Hematopoietic multipotent progenitor cell treated with erythropoietin and hydrocortisone succinate and interleukin-3 and kit ligand, for 6 days (in vitro differentiated cells): ENCODE measurements around the gene NFIC.
"Not testable (repeated sequence)": the region's sequence is repeated elsewhere in the genome, so short reads cannot be mapped to it uniquely, and the experiment has no call there.

Experiments
- DNase-seq: peaks from one replicate; pipeline ENCODE4 v3.0.0-alpha.2; 2015

The NFIC gene

DNA sequence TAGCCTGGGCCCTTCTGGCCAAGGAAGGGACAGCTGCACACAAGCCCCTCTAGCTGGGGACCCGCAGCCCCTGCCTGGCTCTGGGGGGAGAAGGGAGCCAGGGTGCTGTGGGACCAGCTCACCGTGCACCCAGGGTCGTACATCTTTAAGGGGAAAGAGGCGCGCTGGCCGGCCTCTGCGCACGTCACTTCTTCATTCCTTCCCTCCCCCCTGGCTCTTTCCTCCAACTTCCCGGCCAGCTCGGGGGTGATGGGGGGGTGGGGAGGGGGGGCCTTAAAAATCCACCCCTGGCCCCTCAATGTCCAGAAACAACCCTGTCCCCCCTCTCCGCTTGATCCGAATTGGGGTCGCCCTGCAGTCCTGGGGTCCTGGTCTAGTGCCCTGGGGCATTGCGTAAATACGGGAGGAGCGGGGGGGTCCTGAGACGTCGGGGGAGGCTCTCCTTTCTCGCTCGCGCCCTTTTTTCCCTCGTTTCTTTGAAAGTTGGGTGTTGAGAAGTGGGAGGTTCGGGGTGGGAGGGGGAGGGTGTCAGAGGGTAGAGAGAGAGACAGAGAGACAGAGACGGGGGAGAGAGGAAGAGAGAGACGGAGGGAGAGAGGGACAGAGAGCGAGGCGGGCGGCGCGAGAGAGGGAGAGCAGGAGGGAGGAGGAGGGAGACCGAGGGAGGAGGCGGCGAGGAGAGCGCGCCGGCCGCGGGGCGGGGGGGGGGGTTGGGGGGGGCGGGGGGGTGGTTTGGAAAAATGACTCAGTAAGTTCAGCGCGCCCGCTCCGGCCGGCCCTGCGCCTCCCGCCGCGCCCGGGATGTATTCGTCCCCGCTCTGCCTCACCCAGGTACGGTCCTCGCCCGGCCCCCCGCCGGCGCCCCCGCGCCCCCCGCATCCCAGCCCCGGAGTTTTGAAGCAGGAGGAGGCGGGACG, at the start of gene NFIC:
Gene NFIC (plus strand): TSS at position 748 of the 917 bp plus-strand sequence. CDS start 54 bp downstream, at position 802.
- peak; percentile 84 for DNase-seq

DNA sequence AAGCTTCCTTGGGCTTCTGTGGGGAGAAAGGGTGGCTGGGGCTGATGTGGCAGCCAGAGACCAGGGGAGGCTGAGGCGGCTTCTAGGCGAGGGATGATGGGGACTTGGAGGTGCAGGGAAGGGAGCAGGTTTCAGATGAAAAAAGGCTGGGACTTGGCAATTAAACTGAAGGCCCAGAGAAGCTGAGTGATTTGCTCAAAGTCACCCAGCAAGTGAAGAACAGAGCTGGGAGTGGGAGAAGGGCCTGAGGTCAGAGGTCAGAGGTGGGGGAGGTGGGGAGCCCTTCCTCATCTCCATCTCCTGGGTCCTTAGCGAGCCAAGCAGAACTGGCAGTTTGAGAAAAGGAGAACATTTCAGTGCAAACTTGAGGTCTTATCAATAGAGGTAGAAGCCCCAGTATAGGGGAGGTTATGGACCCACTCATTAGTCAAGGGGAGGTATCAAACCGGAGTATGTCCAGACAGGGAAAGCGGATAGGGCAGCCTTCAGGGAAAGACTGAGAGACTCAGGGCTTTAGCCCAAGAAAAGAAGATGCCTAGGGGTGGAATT, 49.6 kb upstream of the NFIC start:
- DNase-seq, result no peak

DNA sequence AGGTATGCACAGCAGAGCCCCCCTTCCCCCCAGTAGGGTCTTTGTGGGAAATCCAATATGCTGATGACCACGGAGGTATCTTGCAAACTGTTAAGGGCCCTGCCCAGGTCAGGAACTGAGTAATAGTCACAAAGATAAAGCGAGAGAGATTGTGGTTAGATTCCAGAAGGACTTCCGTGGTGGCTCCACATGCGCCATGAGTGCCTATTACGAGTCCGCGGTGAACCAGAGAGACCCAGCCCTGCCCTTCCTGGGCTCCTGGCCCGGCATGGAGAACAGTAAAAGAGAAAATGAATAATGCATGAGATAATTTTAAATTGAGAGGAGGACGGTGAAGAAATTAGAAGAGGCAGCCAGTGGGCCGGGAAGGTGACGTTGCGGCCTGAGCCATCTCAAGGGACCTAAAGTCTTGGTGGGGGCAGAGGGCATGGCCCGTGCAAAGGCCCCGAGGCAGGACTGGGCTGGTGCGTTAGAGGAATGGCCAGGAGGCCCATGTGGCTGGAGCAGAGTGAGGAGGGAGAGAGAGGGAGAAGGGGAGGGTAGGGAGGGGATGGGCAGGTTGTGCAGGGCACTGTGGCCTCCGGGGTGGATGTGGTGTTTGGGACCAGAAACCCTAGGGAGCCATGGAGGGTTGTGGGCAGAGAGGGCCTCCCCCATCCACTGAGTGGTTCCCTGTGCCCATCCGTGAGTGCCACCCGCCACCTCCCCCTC, 46.6 kb upstream of the NFIC start:
- DNase-seq, result no peak

DNA sequence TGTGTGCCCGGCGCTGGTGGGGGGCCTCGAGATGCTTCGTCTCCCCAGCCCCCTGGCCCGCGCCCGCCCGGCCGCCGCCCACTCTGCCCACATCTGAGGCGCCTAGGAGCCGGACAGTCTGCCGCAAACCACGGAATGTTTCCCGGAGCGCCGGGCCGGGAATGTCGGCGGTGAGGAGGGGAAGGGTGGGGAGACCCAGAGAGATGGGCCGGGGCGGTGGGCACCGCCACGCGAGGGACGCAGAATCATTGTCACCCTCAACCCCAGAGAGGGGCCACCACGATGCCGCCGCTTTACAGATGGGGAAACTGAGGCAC, 46.1 kb upstream of the NFIC start:
- DNase-seq, result no peak

DNA sequence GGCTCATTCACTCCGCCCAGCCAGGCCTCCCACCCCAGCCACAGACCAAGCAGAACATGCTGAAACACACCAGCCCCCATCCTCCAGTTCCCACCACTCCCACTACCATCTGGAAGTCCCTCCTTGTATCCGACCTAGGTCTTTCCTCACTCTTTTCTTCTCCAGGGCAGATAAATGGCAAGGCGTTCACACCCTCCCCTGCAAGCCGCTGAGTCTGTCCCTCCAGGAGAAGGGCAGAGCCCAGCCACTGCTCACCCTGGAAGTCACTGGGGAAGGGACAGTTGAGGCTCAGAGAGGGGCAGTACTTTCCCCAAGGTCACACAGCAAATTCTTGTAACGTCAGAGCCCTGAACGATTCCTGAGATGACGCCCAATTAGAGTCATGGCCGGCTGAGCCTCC, 45.5 kb upstream of the NFIC start:
- no peak for DNase-seq

DNA sequence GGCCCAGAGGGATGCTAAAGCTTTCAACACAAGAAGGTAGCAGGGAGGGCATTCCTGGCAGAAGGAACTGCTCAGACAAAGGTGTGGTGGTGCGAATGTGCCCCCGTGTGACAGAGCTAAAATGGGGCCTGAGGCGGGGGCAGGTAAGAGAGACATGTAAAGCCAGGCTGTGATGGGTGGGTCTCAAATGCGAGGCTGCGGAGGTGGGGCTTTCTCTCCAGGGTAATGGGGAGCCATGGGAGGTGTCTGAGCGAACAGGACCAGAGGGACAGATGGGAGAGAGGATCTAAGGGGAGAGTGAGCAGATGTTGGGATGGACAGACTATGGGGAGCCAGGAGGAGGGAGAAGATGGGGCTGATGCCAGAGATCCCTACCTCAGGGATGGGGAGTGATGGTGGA, 44.7 kb upstream of the NFIC start:
- DNase-seq, result no peak

DNA sequence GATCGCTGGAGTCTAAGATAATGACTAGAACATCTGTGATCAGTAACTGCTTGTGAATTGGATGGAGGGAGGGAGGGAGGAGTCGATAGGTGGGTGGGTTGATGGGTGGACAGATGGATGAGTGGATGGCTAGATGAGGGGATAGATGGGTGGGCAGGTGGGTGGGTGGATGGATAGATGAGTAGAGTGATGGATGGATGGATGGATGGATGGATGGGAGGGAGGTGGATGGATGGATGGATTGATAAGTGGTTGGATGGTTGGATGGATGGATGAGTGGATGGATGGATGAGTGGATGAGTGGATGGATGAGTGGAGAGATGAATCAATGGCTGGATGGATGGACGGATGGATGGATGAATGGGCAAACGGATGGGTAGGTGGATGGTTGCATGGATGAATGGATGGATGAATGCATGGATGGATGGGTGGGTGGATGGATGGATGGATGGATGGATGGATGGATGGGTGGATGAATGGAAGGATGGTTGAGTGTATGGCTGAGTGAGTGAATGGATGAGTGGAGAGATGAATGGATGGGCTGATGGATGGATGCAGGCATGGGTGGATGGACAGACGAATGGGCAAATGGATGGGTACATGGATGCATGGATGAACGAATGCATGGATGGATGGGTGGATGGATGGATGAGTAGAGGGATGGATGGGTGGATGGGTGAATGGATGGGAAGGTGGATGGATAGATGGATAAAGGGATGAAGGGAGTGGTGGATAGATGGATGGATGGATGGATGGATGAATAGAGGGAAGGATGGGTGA, 44.0 kb upstream of the NFIC start:
- no peak for DNase-seq

DNA sequence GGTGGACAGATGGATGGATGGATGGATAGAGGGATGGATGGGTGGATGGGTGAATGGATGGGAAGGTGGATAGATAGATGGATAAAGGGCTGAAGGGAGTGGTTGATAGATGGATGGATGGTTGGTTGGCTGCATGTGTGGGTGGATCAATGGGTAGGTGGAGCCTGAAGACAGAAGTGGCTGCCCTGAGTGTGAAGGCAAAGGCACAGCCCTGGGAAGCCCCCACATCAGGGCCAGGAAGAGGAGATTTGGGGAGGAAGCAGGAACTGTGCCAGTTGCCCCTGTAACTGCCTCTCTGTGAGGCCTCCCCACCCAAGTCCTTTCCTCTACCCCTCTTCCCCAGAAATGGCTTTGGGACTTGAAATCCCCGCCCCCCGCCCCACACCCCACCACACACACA, 43.4 kb upstream of the NFIC start:
- no peak for DNase-seq

DNA sequence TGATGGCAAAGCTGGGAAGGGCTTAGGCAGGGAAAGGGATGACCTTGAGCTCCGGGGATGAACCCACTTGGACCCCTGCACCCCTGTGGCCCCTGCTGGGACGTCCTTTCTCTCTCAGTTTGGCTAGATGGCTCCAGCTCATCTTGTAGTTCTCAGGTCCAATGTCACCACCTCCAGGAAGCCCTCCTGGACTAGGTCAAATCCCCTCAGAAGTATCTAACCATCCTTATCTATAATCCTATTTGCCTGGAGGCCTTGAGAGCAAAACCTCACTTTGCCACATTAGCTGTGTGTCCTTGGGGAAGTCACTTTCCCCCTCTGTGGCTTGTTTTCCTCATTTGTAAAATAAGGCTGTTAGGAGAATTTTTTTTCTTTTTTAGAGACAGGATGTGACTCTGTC, 42.7 kb upstream of the NFIC start:
- no peak for DNase-seq

DNA sequence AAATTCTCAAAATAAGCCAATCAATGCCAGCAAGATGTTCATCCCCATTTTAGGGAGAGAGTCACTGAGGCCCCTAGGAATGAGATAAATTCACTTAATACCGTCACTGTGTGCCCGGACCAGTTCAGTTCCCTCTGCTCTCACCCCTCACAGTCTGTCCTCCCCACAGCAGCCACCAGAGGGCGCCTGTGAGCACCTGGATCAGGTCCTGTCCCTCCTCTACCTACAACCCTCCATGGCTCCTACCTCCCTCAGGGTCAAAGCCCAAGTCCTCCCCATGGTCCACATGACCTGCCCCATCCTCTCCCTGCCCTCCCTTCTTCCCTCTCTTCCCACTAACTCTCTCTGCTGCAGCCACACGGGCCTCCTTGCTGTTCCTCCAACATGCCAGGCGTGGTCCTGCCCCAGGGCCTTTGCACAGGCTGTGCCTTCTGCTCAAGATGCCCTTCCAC, 42.0 kb upstream of the NFIC start:
- peak; percentile 69 for DNase-seq

DNA sequence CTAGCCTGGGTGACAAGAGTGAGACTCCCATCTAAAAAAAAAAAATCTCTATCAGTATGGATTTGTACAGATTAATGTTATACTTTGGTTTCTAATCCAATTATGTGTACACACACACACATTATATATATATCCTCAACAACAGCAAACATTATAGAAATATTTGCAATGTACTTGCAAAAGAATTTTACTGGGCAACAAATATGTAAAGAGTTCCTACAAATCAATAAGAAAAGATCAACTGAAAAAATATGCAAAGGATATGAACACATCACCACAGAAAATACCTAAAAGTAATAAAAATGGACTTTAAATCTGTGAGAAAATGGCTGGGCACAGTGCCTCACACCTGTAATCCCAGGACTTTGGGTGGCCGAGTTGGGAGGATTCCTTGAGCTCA, 40.9 kb upstream of the NFIC start:
- DNase-seq, result no peak

DNA sequence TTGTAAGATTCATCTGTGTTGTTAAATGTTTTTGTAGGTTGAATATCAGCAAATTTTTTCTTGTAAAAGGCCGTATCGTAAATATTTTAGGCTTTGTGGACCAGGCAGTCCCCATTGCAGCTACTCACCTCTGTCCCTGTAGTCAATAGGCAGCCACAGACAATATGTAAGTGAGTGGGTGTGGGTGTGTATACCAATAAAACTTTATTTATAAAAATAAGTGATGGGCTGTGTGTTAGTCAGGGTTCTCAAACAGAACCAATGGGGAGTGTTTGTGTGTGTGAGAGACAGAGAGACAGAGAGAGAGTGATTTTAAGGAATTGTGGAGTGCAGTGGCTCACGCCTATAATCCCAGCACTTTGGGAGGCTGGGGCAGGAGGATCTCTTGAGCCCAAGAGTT, 37.6 kb upstream of the NFIC start:
- DNase-seq, result no peak

DNA sequence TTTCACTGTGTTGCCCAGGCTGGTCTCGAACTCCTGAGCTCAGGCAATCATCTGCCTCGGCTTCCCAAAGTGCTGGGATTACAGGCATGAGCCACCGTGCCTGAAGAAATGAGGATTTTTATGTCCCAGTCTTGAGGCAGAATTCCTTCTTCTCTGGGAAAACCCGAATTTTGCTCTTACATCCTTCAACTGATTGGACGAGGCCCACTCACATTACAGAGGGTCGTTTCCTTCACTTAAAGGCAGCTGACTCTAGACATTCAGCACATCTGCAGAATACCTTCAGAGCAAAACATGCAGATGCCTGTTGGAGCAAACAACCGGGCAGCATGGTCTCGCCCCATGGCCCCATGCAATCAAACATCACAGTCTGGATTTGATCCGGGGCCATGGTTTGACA, 36.3 kb upstream of the NFIC start:
- no peak for DNase-seq

DNA sequence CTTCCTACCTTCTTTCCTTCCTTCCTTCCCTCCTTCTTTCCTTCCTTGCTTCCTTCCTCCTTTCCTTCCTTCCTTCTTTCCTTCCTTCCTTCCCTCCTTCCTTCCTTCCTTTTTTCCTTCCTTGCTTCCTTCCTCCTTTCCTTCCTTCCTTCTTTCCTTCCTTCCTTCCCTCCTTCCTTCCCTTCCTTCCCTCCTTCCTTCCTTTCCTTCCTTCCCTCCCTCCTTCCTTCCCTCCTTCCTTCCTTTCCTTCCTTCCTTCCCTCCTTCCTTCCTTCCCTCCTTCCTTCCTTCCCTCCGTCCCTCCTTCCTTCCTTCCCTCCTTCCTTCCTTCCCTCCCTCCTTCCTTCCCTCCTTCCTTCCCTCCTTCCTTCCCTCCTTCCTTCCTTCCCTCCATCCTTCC, 34.2 kb upstream of the NFIC start:
- DNase-seq, result not testable (repeated sequence)

DNA sequence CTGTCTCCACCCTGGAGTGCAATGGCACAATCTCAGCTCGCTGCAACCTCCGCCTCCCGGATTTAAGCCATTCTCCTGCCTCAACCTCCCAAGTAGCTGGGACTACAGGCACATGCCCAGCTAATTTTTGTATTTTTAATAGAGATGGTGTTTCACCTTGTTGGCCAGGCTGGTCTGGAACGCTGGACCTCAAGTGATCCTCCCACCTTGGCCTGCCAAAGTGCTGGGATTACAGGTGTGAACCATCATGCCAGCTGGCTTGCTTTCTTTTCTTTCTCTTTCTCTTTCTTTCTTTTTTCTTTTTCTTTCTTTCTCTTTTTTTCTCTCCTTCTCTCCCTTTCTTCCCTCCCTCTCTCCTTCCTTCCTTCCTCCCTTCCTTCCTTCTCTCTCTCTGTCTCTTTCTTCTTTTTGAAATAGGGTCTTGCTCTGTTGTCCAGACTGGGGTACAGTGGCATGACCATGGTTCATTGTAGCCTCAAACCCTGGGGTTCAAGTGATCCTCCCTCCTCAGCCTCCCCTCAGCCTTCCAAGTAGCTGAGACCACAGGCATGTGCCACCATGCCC, 33.3 kb upstream of the NFIC start:
- no peak for DNase-seq

DNA sequence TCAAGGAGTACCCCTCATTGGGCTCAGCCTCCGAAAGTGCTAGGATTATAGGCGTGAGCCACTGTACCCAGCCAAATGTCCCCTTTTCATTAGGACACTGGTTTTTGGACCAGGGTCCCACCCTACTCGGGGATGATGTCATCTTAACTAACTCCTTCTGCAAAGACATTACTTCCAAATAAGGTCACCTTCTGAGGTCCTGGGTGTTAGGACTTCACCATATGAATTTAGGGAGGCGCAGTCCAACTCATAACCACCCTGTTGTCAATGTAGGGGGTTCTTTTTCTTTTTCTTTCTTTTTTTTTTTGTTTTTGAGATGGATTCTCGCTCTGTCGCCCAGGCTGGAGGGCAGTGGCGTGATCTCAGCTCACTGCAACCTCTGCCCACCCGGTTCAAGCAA, 32.7 kb upstream of the NFIC start:
- DNase-seq, result no peak

DNA sequence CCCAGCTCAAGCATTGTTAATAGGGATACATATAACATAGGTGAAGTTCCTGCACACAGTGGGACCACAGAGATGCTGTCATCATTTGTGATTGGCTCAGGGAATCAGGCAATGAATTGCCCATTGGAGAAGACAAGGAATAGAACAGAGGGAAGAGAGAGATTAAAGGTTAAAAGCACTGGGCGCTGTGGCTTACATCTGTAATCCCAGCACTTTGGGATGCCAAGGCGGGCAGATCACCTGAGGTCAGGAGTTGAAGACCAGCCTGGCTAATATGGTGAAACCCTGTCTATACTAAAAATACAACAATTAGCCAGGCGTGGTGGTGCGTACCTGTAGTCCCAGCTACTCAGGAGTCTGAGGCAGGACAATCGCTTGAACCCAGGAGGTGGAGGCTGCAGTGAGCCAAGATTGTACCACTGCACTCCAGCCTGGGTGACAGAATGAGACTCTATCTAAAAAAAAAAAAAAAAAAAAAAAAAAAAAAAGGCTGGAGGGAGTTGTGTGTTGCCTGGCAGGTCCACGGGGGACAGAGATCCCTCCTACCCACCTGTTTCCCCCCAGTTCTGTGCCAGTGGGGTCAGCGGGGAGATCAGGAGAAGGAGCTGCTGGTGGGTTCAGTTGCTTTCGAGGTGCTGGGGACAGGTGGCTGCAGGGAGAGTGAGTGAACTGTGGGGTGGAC, 31.5 kb upstream of the NFIC start:
- not testable (repeated sequence) for DNase-seq

DNA sequence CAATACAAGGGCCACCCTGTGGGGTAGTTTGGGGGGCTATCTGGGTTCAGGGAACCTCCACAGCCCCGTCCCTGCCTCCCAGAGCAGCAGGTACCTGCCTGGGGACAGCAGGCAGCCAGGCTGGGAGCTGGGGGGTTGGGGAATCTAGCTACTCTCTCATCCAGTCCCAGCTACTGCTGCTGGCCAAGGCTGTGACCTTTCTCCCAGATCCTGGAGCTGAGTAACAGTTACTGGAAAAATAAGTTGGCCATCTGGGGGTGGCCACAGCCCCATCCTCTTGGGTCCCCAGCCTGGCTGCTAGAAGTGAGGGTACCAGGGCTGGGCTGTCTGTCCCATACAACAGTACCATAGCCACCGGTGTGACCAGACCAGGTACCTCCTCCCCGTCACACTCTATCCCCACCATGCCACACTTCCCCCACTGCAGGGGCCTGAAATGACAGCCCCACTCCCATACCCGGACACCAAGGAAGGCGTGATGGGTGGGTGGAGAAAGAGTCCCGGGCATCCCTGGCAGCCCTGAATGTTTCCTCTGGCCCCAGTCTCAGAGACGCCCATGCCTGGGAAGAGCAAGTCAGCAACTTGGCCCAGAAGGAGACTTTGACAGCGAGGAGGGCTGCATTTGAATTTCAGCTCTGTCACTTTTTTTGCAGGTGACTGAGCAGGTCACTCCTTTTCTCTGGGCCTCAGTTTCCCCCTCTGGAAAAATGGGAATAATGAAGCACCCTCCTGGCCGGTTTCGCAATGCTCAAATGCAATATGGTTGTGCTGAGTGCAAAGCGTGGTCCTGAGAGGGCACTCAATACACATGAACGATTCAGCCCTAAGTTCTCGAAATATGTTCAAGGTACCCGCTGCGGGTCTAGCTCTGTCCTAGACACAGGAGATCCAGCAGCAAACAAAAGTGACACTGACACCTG, 30.7 kb upstream of the NFIC start:
- no peak for DNase-seq

DNA sequence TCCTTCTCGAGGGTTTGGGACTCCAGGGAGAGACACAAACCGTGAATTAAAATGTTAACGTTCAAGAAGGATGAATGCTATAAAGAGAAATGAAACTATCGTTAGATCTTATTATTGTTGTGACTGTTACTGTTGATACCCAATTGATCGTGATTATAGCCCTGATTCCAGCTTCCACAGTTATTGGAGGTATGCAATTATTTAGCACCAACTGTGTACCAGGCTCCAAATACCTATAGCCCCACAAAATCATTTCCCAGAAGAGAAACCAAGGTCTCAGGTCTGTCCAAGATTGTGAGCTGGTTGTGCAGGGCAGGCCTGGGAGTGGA, 30.1 kb upstream of the NFIC start:
- no peak for DNase-seq

DNA sequence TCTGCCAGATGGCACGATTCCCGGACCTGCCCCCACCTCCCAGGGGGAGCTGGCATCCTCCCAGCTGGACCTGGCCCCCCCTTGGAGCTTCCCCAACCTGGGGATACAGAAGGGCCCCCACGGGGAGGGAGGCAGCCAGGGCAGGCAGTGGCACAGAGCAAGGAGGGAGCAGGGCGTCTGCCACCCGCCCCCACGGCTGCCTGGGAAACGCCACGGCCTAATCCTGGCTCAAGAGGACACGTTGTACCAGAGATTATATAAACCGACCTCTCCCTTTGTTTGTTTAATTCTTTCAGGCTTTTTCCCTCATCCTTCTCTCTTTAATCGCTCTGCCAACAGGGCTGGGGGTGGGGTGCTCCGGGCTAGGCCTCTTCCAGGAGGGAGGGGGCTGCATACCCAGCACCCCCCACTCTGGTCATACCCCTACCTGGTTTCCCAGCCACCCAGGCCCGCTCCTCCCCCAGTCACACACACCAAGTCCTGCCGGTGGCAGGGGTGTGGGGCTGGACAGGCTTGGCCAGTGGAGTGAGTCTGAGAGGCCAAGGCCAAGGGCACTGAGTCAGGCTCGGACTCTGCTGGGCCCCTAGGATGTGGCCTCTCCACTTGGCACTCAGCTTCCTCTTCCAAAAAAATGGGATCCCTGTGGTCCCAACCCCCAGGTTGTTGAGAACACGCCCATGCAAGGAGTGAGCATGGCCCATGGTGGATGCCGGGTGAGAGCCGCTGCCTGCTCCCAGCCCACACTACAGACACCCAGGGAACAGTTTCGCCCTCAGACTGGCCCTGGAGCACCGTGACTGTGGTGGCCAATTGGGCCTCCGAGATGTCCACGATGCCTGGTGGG, 29.5 kb upstream of the NFIC start:
- no peak for DNase-seq
